ENCODE data around the gene B4GALT6.

DNA sequence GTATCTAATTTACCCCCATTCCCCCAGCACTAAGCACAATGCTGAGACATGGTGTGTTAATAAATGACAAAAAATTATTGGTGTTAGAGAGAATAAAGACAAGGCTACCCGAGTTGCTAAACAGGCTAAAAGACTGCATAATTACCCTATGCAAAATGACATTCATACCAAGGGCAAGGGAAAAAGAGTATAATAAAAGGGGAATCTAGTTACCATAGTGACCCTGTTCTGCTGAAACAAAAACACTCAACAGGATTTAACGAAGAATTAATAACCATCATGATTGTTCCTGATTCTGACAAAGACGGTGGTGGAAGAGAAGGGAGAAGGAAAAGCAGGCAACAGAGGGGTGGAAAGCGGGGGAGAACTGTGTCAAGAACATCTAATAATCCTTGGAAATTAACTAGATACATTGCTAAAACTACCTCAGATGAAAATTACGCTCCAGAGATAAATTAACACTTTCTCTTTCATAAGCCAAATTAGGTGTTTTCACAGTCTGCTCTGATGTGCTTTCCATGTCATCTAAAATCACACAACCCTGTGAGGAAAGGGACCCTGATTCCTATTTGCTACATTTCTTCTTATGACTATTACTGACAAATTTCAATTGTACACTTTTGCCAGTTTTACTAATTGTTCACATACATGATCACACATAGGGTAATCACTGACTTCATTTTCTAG lies 67.2 kb downstream of the B4GALT6 start:
- TF ChIP-seq, protein P1, sequence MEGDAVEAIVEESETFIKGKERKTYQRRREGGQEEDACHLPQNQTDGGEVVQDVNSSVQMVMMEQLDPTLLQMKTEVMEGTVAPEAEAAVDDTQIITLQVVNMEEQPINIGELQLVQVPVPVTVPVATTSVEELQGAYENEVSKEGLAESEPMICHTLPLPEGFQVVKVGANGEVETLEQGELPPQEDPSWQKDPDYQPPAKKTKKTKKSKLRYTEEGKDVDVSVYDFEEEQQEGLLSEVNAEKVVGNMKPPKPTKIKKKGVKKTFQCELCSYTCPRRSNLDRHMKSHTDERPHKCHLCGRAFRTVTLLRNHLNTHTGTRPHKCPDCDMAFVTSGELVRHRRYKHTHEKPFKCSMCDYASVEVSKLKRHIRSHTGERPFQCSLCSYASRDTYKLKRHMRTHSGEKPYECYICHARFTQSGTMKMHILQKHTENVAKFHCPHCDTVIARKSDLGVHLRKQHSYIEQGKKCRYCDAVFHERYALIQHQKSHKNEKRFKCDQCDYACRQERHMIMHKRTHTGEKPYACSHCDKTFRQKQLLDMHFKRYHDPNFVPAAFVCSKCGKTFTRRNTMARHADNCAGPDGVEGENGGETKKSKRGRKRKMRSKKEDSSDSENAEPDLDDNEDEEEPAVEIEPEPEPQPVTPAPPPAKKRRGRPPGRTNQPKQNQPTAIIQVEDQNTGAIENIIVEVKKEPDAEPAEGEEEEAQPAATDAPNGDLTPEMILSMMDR (IDR thresholded peaks at IDR 0.05), result no peak
- no peak for TF ChIP-seq POLR2A (IDR thresholded peaks at IDR 0.05)
- TF ChIP-seq EP300 (IDR thresholded peaks at IDR 0.05), result no peak

All from suprapubic skin (tissue), 3 donors.